Stimulated activated memory B cell treated with anti-CD40 and anti-IgM and Interleukin-4, amounts not matched to agents 10 μg/mL and 1 μg/mL and 100 μg/mL, for 72 hours (primary cell): ENCODE data around the gene GRIK4.

ENCODE experiments used
- ATAC-seq: fragments of 150-1000 bp; cut with Tn5 transposase; 2 replicates; pipeline ENCODE4 v1.10.0; 2021
- H3K27ac Mint-ChIP-seq: one replicate; pipeline ENCODE4 v1.8.0; 2022; ENCODE audit warnings: mild to moderate bottlenecking, mixed read lengths
- H3K27me3 Mint-ChIP-seq: one replicate; pipeline ENCODE4 v1.8.0; 2022; ENCODE audit warnings: mixed read lengths
- H3K36me3 Mint-ChIP-seq: one replicate; pipeline ENCODE4 v1.8.0; 2022; ENCODE audit warnings: mixed read lengths
- H3K4me1 Mint-ChIP-seq: one replicate; pipeline ENCODE4 v1.8.0; 2022; ENCODE audit warnings: mixed read lengths
- H3K4me3 Mint-ChIP-seq: one replicate; pipeline ENCODE4 v1.8.0; 2022; ENCODE audit warnings: mild to moderate bottlenecking, moderate library complexity, mixed read lengths
- H3K9me3 Mint-ChIP-seq: one replicate; pipeline ENCODE4 v1.8.0; 2022; ENCODE audit warnings: mixed read lengths

Gene GRIK4, protein sequence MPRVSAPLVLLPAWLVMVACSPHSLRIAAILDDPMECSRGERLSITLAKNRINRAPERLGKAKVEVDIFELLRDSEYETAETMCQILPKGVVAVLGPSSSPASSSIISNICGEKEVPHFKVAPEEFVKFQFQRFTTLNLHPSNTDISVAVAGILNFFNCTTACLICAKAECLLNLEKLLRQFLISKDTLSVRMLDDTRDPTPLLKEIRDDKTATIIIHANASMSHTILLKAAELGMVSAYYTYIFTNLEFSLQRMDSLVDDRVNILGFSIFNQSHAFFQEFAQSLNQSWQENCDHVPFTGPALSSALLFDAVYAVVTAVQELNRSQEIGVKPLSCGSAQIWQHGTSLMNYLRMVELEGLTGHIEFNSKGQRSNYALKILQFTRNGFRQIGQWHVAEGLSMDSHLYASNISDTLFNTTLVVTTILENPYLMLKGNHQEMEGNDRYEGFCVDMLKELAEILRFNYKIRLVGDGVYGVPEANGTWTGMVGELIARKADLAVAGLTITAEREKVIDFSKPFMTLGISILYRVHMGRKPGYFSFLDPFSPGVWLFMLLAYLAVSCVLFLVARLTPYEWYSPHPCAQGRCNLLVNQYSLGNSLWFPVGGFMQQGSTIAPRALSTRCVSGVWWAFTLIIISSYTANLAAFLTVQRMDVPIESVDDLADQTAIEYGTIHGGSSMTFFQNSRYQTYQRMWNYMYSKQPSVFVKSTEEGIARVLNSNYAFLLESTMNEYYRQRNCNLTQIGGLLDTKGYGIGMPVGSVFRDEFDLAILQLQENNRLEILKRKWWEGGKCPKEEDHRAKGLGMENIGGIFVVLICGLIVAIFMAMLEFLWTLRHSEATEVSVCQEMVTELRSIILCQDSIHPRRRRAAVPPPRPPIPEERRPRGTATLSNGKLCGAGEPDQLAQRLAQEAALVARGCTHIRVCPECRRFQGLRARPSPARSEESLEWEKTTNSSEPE

DNA sequence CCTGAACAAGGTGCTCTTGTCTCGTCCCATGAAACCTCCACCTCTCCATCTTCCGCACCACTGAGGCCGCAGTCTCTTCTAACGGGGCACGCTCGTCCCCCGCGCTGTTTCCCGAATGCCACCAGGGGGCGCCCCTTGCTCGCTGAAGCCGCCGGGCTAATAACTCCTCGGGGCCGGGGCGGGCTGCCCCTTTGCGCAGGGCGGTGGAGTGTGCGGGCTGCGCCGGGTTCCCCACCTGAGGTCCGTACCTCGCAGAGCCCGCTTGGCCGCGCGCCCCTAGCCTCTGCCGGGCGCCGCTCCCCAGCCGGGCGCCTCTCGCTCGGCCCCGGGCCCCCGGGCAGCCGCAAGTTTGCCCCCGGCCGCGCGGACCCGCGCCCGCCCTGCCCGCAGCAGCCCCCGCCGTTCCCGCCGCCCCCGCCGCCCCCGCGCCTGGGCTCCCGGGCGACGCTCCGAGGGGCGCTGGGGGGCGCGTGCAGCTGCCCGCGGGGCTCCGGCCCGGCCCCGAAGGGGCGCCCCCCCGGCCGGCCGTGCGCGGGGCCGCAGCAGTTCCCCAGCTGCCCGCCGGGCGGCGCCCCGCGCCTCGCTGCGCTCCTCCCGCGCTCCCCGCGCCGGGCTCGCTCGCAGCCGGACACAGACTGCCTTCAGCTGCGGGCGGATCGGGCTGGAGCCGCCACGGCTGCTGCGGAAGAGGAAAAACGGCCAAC lies at the start of gene GRIK4:
Gene GRIK4, plus strand, starts transcription at position 633 of the 704 bp plus-strand sequence. CDS start 148,571 bp downstream, outside the sequence.
- Mint-ChIP-seq H3K4me3 (peak within 1 kb of the TSS; percentile 60), H3K27me3 (peaks cover 92% of the 10 kb centered on the region), H3K27ac (no peak within 1 kb of the TSS), H3K9me3 (no peaks in the 10 kb centered on the region), H3K36me3 (no peaks in the 10 kb centered on the region), H3K4me1 (peaks cover 6% of the 10 kb centered on the region)
- ATAC-seq, result peak; percentile 88

- Mint-ChIP-seq H3K4me1 (no peaks in the 10 kb centered on the region), H3K36me3 (peaks cover 63% of the 10 kb centered on the region), H3K9me3 (no peaks in the 10 kb centered on the region), H3K27ac (no peak overlapping the region), H3K27me3 (no peaks in the 10 kb centered on the region), H3K4me3 (no peak overlapping the region)
- no peak for ATAC-seq
These were observed 48.7 kb upstream of the GRIK4 start for GRCh38 chr11:120462825-120463224.

GRCh38 chr11:120465921-120466534 lies 45.5 kb upstream of the GRIK4 start:
- ATAC-seq, result no peak
- Mint-ChIP-seq H3K36me3 (peaks cover 71% of the 10 kb centered on the region), H3K9me3 (no peaks in the 10 kb centered on the region), H3K27me3 (no peaks in the 10 kb centered on the region), H3K4me1 (no peaks in the 10 kb centered on the region), H3K27ac (no peak overlapping the region), H3K4me3 (no peak overlapping the region)

- Mint-ChIP-seq H3K4me1 (no peaks in the 10 kb centered on the region), H3K36me3 (peaks cover 65% of the 10 kb centered on the region), H3K27ac (no peak overlapping the region), H3K27me3 (no peaks in the 10 kb centered on the region), H3K9me3 (no peaks in the 10 kb centered on the region), H3K4me3 (no peak overlapping the region)
- no peak for ATAC-seq
These were observed 43.9 kb upstream of the GRIK4 start for GRCh38 chr11:120467627-120468026.

GRCh38 chr11:120471131-120471530 lies 40.4 kb upstream of the GRIK4 start:
- Mint-ChIP-seq H3K27ac (no peak overlapping the region), H3K27me3 (no peaks in the 10 kb centered on the region), H3K4me3 (no peak overlapping the region), H3K36me3 (peaks cover 57% of the 10 kb centered on the region), H3K4me1 (no peaks in the 10 kb centered on the region), H3K9me3 (no peaks in the 10 kb centered on the region)
- no peak for ATAC-seq

GRCh38 chr11:120471994-120472393 lies 39.6 kb upstream of the GRIK4 start:
- Mint-ChIP-seq H3K27ac (no peak overlapping the region), H3K27me3 (no peaks in the 10 kb centered on the region), H3K36me3 (peaks cover 54% of the 10 kb centered on the region), H3K4me1 (no peaks in the 10 kb centered on the region), H3K9me3 (no peaks in the 10 kb centered on the region), H3K4me3 (no peak overlapping the region)
- ATAC-seq, result no peak

- Mint-ChIP-seq H3K4me3 (no peak overlapping the region), H3K9me3 (no peaks in the 10 kb centered on the region), H3K27ac (no peak overlapping the region), H3K4me1 (no peaks in the 10 kb centered on the region), H3K27me3 (no peaks in the 10 kb centered on the region), H3K36me3 (peaks cover 47% of the 10 kb centered on the region)
- ATAC-seq, result no peak
These were observed 38.0 kb upstream of the GRIK4 start for GRCh38 chr11:120473503-120473902.

DNA sequence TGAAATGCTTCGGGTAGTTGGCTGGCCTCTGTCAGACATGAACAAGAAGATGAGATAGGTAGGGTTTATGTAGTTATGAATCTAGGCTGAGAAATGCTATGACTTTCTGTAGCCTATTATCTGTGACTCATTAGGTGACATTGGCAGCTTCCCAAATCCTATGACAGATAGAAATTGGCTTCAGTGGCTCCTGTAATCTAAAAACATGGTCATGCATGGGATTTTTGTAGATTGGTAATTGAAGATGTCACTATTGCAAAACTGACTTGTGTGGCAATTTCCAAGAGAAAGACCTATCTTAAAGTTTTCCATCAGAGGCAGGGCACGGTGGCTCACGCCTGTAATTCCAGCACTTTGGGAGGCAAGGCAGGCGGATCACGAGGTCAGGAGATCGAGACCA lies 29.4 kb upstream of the GRIK4 start:
- Mint-ChIP-seq H3K27ac (no peak overlapping the region), H3K36me3 (peaks cover 36% of the 10 kb centered on the region)

GRCh38 chr11:120484722-120485121 lies 26.8 kb upstream of the GRIK4 start:
- no peak for ATAC-seq
- Mint-ChIP-seq H3K4me1 (no peaks in the 10 kb centered on the region), H3K4me3 (no peak overlapping the region), H3K27me3 (no peaks in the 10 kb centered on the region), H3K36me3 (peaks cover 33% of the 10 kb centered on the region), H3K27ac (no peak overlapping the region), H3K9me3 (no peaks in the 10 kb centered on the region)

More for the DNA sequence above, 29.4 kb upstream of the GRIK4 start:
- no peaks in the 10 kb centered on the region for H3K9me3 Mint-ChIP-seq
- H3K27me3 Mint-ChIP-seq, result no peaks in the 10 kb centered on the region
- no peak overlapping the region for H3K4me3 Mint-ChIP-seq
- no peak for ATAC-seq
- H3K4me1 Mint-ChIP-seq, result no peaks in the 10 kb centered on the region

DNA sequence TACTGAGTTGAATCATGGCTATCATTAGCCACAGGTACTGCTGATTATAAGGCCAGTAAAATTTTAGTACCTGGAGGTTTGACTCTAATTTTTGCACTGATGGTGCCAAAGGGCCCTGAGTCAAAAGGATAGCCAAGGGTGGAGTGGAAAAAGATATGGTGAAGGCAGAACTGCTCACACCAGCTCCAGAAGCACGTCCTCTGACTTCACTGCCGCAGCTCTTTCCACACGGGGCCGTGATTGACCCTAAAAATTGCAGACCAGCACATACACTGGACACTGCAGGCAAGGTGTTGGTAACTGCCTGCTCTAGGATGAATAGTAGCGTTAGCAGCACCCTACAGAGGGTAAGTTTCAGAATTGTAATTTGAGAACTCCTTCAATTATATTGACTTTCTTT lies 25.4 kb upstream of the GRIK4 start:
- Mint-ChIP-seq H3K27me3 (no peaks in the 10 kb centered on the region), H3K9me3 (no peaks in the 10 kb centered on the region), H3K36me3 (peaks cover 21% of the 10 kb centered on the region), H3K4me1 (no peaks in the 10 kb centered on the region), H3K27ac (no peak overlapping the region), H3K4me3 (no peak overlapping the region)
- no peak for ATAC-seq

GRCh38 chr11:120489799-120490198 lies 21.7 kb upstream of the GRIK4 start:
- Mint-ChIP-seq H3K36me3 (peaks cover 9% of the 10 kb centered on the region), H3K4me3 (no peak overlapping the region), H3K27ac (no peak overlapping the region), H3K9me3 (no peaks in the 10 kb centered on the region), H3K4me1 (no peaks in the 10 kb centered on the region), H3K27me3 (no peaks in the 10 kb centered on the region)
- ATAC-seq, result no peak

- no peak for ATAC-seq
- Mint-ChIP-seq H3K4me3 (no peak overlapping the region), H3K27me3 (no peaks in the 10 kb centered on the region), H3K36me3 (no peaks in the 10 kb centered on the region), H3K27ac (no peak overlapping the region), H3K4me1 (no peaks in the 10 kb centered on the region), H3K9me3 (no peaks in the 10 kb centered on the region)
These were observed 19.1 kb upstream of the GRIK4 start for GRCh38 chr11:120492486-120492885.

DNA sequence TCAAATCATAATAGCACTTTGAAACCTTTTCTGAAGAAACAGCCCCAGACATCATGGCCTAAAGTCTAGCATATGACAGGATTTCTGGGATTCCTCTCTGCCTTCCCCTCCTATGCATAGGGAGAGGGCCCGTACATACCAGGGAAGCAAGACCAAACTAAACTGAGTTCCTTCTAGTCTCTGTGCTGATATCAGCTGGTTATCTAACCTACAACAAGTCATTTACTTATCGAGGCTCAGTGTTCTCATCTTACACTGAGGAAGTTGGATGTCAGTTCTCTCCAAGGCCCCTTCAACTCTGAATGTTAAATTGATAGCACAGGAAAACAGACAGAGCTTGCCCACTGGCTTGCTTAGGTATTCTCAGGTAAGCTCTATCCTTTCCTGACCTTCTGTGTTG lies 17.0 kb upstream of the GRIK4 start:
- no peak overlapping the region for H3K27ac Mint-ChIP-seq
- no peak overlapping the region for H3K4me3 Mint-ChIP-seq
- H3K9me3 Mint-ChIP-seq, result no peaks in the 10 kb centered on the region
- no peak for ATAC-seq
- H3K27me3 Mint-ChIP-seq, result no peaks in the 10 kb centered on the region
- no peaks in the 10 kb centered on the region for H3K4me1 Mint-ChIP-seq
- no peaks in the 10 kb centered on the region for H3K36me3 Mint-ChIP-seq

DNA sequence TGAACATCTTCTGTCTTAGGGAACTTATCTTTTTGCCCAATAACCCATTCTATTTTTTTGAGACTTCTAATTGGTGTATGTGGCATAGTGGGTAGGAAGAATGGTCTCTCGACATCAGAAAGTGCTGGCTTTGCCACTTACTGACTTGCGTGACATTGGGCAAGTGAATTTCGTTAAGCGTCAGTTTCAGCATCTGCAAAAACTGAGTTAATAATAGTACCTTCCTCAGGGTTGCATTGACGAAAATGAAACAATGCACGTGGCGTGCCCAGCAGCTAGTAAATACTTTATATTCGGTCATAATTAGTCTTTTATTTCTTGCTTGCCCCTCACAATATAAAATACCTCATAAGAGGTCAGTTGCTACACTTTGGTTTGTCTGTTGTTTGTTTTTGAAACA lies 12.5 kb upstream of the GRIK4 start:
- H3K27me3 Mint-ChIP-seq, result peaks cover 28% of the 10 kb centered on the region
- no peaks in the 10 kb centered on the region for H3K4me1 Mint-ChIP-seq
- H3K9me3 Mint-ChIP-seq, result no peaks in the 10 kb centered on the region
- no peak for ATAC-seq
- H3K4me3 Mint-ChIP-seq, result no peak overlapping the region
- H3K36me3 Mint-ChIP-seq, result no peaks in the 10 kb centered on the region
- no peak overlapping the region for H3K27ac Mint-ChIP-seq

DNA sequence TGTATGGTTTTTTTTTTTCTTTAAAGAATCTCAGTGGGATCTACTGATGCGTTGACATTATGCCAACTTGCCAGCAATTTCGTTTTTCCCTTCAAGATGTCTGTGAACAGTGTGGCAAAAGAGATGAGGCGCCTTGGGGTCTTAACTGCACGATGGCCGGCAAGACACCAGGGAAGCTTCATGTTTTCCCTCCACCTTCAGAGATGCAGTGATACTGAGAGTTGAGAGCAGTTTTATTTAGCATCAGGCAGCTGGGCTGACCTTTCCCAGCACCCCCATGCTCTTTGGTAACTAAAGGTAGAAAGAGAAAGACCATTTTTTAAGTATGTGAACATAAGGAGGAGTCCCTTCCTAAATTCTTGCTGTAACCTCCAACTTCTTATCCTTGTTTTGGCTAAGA lies 11.7 kb upstream of the GRIK4 start:
- Mint-ChIP-seq H3K9me3 (no peaks in the 10 kb centered on the region), H3K27me3 (peaks cover 35% of the 10 kb centered on the region), H3K27ac (no peak overlapping the region), H3K4me1 (no peaks in the 10 kb centered on the region), H3K36me3 (no peaks in the 10 kb centered on the region), H3K4me3 (no peak overlapping the region)
- ATAC-seq, result no peak
